Caki2 (cell line): ENCODE measurements around the gene ANXA5. TPM values are rescaled to one million over a fixed set of nuclear protein-coding genes. Genes with fewer than 3 reads are reported as not detected.

Experiments used
- DNase-seq: peaks from one replicate; pipeline ENCODE4 v3.0.0-alpha.2; 2015; ENCODE audit warnings: low read depth
- in situ Hi-C: cut with HindIII; loops from 2 replicates; pipeline ENCODE4 v1.10.0; 2016; ENCODE audit warnings: low sequenced_read_pairs, low pct_unique_long_range_greater_than_20kb, mixed read lengths
- total RNA-seq: library from RNA; depleted of rRNA; stranded (reverse); fragments of >200 nt; shearing (Covaris generic); gene quantifications from 2 replicates; pipeline ENCODE4 v1.2.3, GENCODE V29; 2014; ENCODE audit warnings: low replicate concordance

Gene ANXA5
- total RNA-seq, 1 experiment from 2014 or later = 278 TPM

DNA sequence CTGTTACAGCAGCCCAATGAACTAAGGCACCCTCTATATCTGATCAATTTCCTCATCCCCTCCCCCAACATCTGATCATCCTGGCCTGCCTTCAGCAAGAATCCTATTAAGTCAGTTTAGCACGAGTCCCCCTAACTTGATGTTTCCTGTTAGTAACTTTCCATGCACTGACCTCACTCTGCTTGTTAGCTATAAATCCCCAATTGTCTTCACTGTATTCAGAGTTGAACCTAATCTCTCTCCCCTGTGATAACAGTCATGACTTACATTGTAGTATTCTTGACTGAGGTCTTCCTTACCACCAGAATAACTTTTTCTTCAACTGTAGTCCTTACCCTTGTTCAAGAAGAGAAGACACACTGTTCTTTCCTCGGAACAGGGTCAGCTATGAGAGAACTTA, 8.5 kb downstream of the ANXA5 start:
- in situ Hi-C loops = no loop called here
- no peak for DNase-seq

DNA sequence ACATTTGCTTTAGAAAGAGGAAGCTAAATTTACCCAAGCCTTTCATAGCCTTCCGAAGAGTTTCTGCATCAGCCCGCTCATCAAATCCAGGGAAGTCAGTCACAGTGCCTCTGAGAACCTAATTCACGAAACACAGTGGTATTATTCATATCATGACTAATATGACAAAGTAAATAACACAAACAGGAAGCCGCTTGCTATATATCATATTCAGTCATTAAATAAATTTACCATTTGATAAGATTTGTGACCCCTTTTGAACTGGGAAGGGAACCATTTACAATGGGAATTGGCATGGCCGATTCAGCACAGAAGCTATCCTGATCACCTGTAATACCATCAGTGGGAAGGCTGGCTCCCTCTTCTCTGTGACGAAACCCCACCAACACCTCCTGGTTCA, 10.5 kb downstream of the ANXA5 start:
- DNase-seq = no peak
- in situ Hi-C loops = no loop called here

DNA sequence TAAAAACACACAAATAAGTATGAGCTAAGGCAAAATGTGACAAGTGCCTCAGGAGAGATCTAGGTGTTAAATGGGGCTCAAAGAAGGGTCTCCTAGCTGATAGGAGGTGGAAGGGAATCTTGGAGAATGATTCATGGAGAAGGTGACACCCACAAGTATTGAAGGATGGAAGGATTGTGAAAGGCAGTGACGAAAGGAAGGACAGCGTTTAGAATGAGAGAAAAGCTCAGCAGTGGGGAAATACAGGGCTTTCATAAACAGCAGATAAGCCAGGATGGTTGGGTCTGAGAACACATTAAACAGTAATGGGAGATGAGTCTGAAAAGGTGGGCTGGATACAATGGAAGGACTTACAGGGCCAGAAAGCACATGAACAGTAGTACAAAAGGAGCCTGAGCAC, 11.5 kb downstream of the ANXA5 start:
- DNase-seq = no peak
- in situ Hi-C loops = no loop called here

DNA sequence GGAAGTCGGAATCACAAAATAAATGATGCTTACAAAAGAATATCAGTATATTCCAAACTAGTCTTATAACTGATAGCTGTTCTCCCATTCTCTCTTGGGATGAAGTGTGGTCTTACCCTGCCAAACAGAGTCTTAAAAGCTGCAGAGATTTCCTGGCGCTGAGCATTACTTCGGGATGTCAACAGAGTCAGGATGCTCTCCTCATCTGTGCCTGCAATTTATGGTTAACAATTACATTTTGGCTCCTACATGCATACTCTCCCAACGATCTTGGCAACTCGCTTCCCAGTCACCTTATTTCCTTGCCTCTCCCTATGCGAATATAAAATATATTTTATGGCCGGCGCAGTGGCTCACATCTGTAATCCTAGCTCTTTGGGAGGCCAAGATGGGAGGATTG, 12.2 kb downstream of the ANXA5 start:
- in situ Hi-C loops = no loop called here
- no peak for DNase-seq

DNA sequence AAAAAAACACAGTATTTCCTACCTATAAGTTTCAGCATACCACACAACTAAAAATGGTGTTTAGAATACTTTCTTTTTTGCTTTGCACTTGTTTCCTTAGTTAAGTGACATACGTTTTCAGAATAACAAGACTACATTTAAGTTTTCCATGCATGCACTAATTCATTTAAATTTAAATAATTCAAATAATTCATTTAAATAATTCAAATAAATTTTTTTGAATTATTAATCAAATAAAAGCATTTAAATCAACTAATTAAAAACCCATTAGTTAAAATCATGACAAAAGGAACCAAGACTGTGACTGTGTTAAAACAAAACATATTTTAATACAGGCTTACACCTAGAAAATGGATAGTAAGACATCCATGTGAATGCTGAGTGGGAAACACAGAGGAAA, 12.8 kb downstream of the ANXA5 start:
- in situ Hi-C loops = no loop called here
- no peak for DNase-seq

DNA sequence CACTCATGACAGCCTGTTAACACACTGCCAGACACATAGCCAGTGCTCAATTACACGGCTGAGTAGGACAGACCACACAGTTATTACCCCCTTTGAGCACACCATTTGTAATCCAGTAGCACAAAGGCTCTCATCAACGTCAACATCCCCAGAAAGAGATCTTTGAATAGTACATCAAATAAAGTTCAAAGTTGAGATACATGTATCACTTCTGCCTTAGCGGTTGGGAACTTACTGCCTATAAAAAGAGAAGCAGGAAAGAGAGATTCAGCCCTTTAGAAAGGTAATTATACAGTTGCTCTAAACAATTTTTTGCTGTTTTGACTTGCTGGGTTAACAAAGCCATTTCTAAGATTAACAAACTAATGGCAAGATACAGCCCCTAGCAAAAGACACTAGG, 16.2 kb downstream of the ANXA5 start:
- in situ Hi-C loops = no loop called here
- no peak for DNase-seq

DNA sequence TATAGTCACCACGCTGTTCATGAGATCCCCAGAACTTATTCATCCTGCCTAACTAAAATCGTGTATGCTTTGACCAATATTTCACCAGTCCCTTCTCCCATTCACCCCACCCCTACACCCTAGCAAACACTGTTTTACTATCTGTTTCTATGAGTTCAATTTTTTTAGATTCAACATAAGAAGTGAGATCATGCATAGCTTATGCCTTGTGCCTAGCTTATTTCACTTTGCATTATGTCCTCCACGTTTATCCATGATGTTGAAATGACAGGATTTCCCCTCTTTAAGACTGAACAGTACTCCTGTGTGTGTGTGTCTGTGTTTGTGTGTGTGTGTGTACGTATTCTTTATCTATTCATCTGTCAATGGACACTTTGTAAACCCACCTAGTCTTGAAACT, 16.8 kb downstream of the ANXA5 start:
- in situ Hi-C loops = no loop called here
- no peak for DNase-seq

DNA sequence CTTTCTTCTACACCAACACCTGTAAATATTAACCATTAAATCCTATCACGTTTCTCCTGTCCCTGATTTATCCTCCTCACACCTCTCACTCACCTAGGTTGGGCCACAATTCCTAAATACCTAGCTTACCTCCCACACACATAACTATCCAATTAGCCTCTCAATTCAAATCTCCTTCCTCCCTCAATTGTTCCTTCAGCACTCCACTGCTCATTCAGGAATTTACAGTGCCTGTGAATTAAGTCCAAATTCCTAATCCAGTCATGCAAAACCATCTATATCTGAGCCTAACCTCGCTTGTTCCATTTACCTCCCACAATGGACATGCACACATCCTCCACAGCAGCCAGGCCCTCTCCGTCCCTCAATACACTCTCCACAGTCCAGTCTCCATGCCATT, 17.5 kb downstream of the ANXA5 start:
- no peak for DNase-seq
- in situ Hi-C loops = no loop called here

DNA sequence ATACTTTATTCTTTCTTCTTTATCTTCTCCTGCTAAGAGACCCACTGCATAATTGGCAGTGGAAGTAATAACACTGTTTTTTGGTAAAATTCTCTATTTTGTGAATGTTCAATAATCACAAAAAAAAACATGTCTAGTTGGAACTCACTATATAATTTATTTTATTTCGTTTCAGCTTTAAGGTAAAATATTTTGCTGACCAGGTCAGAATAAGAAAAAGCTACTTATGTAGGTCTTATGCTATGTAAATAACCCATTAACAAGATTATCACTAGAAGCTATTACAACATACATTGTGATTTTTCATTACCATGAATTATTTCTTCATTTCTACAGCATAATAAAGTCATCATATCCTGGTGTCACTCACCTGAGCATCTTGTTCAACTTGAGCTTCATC, 19.3 kb downstream of the ANXA5 start:
- in situ Hi-C loops = no loop called here
- DNase-seq = no peak

DNA sequence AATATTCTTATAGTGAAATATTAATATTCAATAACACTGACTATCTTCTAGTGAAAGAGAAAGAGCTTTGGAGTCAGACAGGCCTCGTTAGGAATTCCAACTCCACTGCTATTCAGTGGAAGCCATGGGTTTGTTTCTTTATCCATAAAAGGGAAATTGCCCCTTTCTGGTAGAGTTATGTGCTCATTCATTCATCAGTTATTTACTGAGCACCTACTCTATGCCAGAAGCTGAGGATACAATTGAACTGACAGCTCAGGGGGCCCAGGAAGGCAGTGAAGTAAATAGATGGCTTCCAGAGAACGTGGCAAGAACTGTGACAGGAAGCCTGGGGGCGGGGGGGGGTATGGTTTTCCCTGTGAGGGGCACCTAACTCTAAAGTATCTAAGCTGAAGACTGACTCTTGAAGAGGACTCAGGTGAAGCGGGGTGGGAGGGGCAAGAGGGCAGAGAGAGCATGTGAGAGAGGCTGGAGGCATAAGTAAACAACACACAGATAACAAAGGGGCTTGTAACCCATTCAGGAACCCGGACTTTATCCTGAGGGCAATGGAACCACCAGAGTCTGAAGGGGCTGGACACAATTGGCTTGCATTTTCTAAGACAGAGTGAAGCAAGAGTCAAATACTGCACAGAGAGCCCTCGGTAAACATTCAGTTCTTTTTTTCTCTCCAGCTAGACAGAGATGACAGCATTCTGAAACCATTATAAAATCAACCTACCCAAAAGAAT, 20.3 kb downstream of the ANXA5 start:
- DNase-seq = no peak
- in situ Hi-C loops = no loop called here

DNA sequence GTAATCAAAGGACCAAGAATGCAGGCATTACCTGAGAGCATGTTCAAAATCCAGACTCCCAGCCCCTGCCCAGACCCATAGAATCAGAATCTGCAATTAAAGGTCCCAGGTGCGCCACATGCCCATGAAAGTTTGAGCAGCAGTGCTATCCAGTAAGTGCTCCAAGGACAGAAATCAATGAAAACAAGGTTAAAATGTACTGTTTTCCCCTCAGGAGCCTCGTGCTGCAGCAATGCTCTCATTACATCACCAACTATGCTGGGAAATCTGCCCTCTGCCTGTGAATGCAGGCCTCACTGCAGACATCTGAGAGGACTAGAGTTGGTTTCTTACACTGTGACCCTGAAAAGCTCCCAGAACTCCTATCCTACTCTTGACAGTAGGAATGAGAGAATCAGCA, 21.1 kb downstream of the ANXA5 start:
- in situ Hi-C loops = no loop called here
- DNase-seq = no peak

DNA sequence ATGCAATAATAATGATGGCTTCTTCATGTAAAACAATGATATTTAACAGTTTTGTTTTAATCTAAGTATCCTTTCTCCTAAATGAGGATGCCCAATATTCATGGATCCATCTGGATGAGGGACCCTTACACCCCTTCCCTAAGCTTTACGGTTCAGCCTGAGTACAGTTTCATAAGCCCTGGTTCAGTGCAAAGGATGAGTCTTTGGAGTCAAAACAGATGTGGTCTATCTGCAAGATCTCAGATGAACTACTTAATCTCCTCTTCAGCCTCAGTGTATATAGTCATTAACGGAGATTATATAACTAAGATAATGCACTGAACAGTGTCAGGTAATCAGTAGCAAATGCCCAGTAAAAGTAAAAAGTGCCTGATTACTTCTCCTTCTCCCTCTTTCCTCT, 22.1 kb downstream of the ANXA5 start:
- in situ Hi-C loops = loop anchor here (25.0 kb wide), 1 partner anchor 312 kb away; no protein-coding TSS in a partner anchor

DNA sequence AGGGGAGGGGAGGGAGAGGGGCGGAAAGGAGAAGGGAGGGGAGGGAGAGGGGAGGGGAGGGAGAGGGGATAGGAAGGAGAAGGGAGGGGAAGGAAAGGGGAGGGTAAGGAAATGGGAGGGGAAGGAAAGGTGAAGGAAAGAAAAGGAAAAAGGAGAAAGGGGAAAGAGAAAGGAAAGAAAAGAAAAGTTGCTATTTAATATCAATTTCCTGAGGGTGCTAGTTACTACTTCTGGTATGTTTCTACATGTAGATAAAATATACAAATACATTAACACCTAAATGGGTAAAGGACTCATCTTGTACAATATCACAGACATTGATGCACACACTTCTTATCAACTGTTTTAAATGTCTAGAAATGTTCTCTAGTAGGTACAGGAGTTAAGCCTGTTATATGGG, 22.6 kb downstream of the ANXA5 start:
- in situ Hi-C loops = loop anchor here (25.0 kb wide), 1 partner anchor 312 kb away; no protein-coding TSS in a partner anchor

More for the DNA sequence above, 22.1 kb downstream of the ANXA5 start:
- DNase-seq = no peak

DNA sequence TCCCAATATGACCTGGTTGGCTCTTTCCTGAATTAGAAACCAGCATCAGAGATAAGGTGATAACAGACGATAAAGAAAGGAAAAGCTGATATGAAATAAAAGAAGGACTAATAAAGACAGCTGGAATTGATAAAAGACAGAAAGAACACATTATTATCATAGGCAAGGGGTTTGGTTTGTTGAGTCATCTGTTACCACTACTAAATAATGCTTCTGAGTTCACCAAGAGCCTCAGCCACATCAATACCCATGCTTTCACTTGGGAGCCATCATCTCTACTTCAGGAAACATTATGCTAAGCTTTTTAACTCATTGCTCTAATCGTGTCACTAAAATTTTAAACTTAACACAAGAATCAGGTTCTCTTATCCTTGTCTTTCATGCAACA, 27.6 kb downstream of the ANXA5 start:
- DNase-seq = no peak
- in situ Hi-C loops = loop anchor here (25.0 kb wide), 1 partner anchor 307 kb away; no protein-coding TSS in a partner anchor

More for the DNA sequence above, 22.6 kb downstream of the ANXA5 start:
- DNase-seq = no peak

DNA sequence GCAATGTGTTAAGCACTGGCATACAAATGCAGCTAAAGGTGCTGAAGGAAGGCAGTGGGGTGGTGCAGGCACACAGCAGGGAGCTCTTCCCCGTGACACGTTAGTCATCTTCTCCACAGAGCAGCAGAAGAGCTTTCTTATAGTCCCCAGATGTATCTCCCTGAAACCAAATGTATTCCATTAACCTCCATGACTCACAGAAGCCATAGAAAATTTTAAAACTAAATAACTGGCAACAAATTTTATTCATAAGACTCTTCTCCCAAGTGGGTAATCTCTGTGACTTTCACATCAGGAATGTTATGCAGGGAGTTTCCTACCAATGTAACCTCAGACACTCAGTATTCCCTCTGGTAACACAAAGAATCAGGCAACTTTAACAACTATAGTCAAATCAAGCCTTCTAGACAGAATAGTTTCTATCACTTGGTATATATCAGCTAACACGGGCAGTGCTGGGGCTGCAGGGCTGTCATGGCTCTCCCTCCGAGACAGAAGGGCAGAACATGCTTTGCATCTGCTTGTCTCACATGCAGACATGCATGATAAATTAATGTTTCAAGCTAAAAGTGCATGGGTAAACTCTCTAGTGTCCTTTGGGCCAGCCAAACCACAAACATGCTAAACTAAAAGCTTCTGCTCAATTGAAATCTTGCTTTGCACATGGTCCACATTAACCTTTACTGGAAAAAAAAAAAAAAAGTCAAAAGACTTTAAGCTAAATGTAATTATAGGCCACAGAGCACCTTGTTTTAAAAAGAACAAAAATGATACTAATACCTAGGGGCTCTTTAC, 28.2 kb downstream of the ANXA5 start:
- in situ Hi-C loops = loop anchor here (25.0 kb wide), 1 partner anchor 306 kb away; no protein-coding TSS in a partner anchor
- peak; percentile 86 for DNase-seq

DNA sequence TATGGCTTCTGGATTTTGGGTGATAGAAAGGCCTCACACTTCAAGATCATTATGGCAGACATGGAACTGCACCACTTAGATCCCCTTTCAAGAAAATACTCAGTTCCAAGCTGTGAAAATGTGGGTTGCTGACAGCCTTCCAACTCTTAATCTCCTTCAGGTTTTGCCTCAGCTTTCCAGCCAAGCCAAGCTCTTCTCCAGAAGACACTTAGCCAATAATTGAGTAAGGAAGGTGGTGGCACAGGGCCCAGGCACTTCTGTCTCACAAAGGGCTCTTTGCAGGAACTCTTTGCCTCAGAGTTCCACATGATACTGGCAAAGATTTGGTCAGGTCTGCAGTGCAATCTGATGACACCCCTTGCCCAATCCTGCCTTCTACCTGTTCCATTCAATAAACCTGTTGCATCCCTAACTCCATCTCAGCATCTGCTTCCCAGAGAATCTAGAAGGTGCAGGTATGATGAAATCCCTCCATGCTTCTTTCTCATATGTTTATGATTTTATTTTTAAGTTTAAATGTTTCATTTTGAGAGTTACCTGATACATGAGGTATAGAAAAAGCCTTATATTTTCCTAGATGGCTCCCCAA, 30.6 kb downstream of the ANXA5 start:
- in situ Hi-C loops = loop anchor here (25.0 kb wide), 1 partner anchor 304 kb away; no protein-coding TSS in a partner anchor
- no peak for DNase-seq

DNA sequence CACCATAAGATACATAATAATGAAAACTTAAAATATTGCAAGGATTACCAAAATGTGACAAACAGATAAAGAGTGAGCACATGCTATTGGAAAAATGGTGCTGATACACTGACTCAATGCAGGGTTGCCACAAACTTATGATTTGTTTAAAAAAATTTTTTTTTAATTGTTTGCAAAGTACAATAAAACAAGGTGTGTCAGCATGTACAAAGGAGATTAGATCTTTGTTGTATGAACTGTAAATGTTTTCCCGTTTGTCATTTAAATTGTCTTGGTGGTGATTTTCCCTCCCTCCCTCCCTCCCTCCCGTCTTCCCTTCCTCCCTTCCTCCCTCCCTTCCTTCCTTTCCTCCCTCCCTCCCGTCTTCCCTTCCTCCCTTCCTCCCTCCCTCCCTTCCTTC, 31.4 kb downstream of the ANXA5 start:
- no peak for DNase-seq
- in situ Hi-C loops = loop anchor here (25.0 kb wide), 1 partner anchor 303 kb away; no protein-coding TSS in a partner anchor

DNA sequence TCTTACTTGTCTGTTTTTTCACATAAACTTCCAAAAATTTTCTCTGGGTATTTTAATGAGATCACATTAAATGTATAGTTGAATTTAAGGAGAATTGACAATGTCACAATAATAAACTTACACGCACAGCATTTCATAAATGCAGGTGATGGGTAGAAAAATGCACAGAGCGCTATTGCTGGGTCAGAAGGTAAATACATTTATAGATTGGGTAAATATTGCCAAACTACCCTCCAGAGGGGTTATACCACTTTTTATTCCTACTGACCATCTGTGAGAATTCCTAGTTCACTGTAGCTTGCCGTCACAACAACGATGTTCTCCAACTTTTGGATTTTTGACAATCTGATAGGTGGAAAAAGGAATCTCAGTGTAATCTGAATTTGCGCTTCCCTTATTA, 34.6 kb downstream of the ANXA5 start:
- DNase-seq = no peak
- in situ Hi-C loops = loop anchor here (25.0 kb wide), 1 partner anchor 300 kb away; no protein-coding TSS in a partner anchor
